NCI-H1930 (cell line): ENCODE results near the gene PDCD11.
"Not testable (repeated sequence)": the region's sequence is repeated elsewhere in the genome, so short reads cannot be mapped to it uniquely, and the experiment has no call there.

Experiments
- DNase-seq, 2 experiments: peaks; one replicate each; lab custom pipeline; 2025; lab: John Stamatoyannopoulos, UW

The PDCD11 gene

GRCh38 chr10:103396067-103396788 is at the start of gene PDCD11, which contains the start of gene ATP5MK:
Gene PDCD11 (plus strand): TSS chr10:103396626. CDS start chr10:103398427, 1,801 bp downstream.
Gene ATP5MK (minus strand): TSS chr10:103396475. CDS start chr10:103392457, 4,018 bp downstream.
- DNase-seq: peak; percentile 86 to 87

- DNase-seq: no peak
These were observed 46.3 kb upstream of the PDCD11 start for GRCh38 chr10:103350175-103350516.

GRCh38 chr10:103350517-103351260 is 45.7 kb upstream of the PDCD11 start, which contains the start of gene PCGF6:
Gene PCGF6 (minus strand): TSS chr10:103351140. CDS start chr10:103351066, 74 bp downstream.
- peak; percentile 65 to 73 for DNase-seq

- DNase-seq: no peak
These were observed 43.1 kb upstream of the PDCD11 start for GRCh38 chr10:103353281-103353680.

- DNase-seq: not testable (repeated sequence)
These were observed 41.9 kb upstream of the PDCD11 start for GRCh38 chr10:103354567-103354966.

- DNase-seq: no peak
These were observed 40.4 kb upstream of the PDCD11 start for GRCh38 chr10:103355906-103356599.

- DNase-seq: not testable (repeated sequence)
These were observed 36.9 kb upstream of the PDCD11 start for GRCh38 chr10:103359493-103359892.

- DNase-seq: not testable (repeated sequence)
These were observed 35.6 kb upstream of the PDCD11 start for GRCh38 chr10:103360791-103361190.

GRCh38 chr10:103367379-103367781 is 29.0 kb upstream of the PDCD11 start:
- DNase-seq: no peak

GRCh38 chr10:103367782-103368518 is 28.5 kb upstream of the PDCD11 start, which contains the start of gene TAF5:
Gene TAF5 (plus strand): TSS chr10:103367976. CDS start chr10:103367990, 14 bp downstream.
- DNase-seq: peak; percentile 76 to 87

- no peak for DNase-seq
These were observed 22.9 kb upstream of the PDCD11 start for GRCh38 chr10:103373544-103373943.

GRCh38 chr10:103374263-103374662 is 22.2 kb upstream of the PDCD11 start:
- no peak for DNase-seq

- DNase-seq: no peak
These were observed 13.7 kb upstream of the PDCD11 start for GRCh38 chr10:103382769-103383168.

- no peak for DNase-seq
These were observed 2.2 kb upstream of the PDCD11 start for GRCh38 chr10:103394180-103394579.

- DNase-seq: no peak
These were observed 716 bp upstream of the PDCD11 start for GRCh38 chr10:103395754-103396066.

GRCh38 chr10:103396789-103397087 is 312 bp downstream of the PDCD11 start:
- DNase-seq: no peak

GRCh38 chr10:103397191-103397825 is 882 bp downstream of the PDCD11 start:
- no peak for DNase-seq

- DNase-seq: no peak
These were observed 17.1 kb downstream of the PDCD11 start for GRCh38 chr10:103413564-103413963.

GRCh38 chr10:103415581-103415980 is 19.2 kb downstream of the PDCD11 start:
- DNase-seq: no peak

GRCh38 chr10:103416436-103417147 is 20.2 kb downstream of the PDCD11 start:
- DNase-seq: peak in 1 of 2 experiments; percentile 19

- DNase-seq: not testable (repeated sequence)
These were observed 20.7 kb downstream of the PDCD11 start for GRCh38 chr10:103417148-103417469.
